ENCODE results near the gene ING3. TPM values are rescaled to one million over a fixed set of nuclear protein-coding genes. Genes with fewer than 3 reads are reported as not detected.

ING3 gene
- total RNA-seq, 1 experiment from 2014 or later = 9.1 TPM

DNA sequence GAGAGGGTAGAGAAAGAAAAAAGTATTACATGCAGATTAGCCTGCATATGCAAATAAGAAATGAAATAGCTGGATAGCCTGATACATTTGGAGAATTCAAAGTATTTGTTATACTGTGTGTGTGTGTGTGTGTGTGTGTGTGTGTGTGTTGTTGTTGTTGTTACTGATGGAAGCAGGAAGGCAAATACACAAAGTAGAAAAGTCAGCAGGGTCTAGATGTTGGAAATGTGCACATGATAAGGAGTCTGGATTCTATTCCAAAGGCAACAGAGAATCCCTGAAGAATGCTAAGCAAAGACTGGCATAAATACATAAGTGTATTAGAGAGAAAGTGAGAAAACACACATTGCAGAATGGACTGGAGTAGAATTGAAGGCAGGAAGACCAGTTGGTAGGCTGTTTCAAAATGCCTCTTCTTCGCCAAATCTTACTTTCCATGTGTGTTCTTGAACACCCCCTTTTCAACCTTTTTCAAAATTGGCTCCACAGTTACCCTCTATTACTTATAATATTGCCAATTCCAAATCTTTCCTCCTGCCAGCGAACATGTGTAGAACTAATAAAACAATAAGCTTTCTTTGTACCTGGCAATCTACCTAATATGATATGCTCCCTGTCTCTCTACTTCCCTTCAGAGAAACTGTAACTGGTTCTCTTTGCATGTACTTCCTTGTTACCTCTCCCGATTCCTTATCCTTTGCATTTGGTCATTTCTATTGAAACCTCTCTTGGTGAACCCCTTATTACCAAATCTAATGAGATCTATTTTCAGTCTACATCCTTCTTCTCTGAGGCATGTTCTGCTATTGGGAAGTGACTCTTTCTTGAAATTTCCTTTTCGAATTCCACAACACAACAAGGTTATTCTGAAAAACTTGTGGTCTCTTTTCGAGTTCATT lies 44.2 kb downstream of the ING3 start:
- no peaks in the 10 kb centered on the region for H3K9me3 ChIP-seq (ENCODE audit: control insufficient read depth, insufficient read depth, low read depth, low read length)
- H3K27ac ChIP-seq (ENCODE audit: low read length) = no peak overlapping the region
- intact Hi-C loops (cut with micrococcal nuclease; ENCODE audit: unreplicated experiment) = no loop called here
- CTCF ChIA-PET = no interaction called here
- no peak for DNase-seq (ENCODE audit: low read depth, low spot score)
- no TSS peak for BruUV-seq (replicated peaks)
- TF ChIP-seq, protein P1, sequence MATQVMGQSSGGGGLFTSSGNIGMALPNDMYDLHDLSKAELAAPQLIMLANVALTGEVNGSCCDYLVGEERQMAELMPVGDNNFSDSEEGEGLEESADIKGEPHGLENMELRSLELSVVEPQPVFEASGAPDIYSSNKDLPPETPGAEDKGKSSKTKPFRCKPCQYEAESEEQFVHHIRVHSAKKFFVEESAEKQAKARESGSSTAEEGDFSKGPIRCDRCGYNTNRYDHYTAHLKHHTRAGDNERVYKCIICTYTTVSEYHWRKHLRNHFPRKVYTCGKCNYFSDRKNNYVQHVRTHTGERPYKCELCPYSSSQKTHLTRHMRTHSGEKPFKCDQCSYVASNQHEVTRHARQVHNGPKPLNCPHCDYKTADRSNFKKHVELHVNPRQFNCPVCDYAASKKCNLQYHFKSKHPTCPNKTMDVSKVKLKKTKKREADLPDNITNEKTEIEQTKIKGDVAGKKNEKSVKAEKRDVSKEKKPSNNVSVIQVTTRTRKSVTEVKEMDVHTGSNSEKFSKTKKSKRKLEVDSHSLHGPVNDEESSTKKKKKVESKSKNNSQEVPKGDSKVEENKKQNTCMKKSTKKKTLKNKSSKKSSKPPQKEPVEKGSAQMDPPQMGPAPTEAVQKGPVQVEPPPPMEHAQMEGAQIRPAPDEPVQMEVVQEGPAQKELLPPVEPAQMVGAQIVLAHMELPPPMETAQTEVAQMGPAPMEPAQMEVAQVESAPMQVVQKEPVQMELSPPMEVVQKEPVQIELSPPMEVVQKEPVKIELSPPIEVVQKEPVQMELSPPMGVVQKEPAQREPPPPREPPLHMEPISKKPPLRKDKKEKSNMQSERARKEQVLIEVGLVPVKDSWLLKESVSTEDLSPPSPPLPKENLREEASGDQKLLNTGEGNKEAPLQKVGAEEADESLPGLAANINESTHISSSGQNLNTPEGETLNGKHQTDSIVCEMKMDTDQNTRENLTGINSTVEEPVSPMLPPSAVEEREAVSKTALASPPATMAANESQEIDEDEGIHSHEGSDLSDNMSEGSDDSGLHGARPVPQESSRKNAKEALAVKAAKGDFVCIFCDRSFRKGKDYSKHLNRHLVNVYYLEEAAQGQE (IDR thresholded peaks at IDR 0.05; ENCODE audit: insufficient read depth in 1 of 2, low read depth in 2 of 2, low read length in 1 of 2) = no peak
- peaks cover 16% of the 10 kb centered on the region for H3K27me3 ChIP-seq (ENCODE audit: control insufficient read depth, insufficient read depth, low read length)
- POLR2A ChIA-PET = no interaction called here
- H3K4me3 ChIP-seq (ENCODE audit: low read depth in 2 of 2, low read length in 2 of 2) = no peak overlapping the region
- no peaks in the 10 kb centered on the region for H3K4me1 ChIP-seq (ENCODE audit: control insufficient read depth, insufficient read depth, low read length)
- ATAC-seq = no peak
- in situ Hi-C loops (cut with HindIII; ENCODE audit: low pct_unique_long_range_greater_than_20kb, low sequenced_read_pairs) = no loop called here
- H3K36me3 ChIP-seq (ENCODE audit: control insufficient read depth, insufficient read depth, low read length) = no peaks in the 10 kb centered on the region

DNA sequence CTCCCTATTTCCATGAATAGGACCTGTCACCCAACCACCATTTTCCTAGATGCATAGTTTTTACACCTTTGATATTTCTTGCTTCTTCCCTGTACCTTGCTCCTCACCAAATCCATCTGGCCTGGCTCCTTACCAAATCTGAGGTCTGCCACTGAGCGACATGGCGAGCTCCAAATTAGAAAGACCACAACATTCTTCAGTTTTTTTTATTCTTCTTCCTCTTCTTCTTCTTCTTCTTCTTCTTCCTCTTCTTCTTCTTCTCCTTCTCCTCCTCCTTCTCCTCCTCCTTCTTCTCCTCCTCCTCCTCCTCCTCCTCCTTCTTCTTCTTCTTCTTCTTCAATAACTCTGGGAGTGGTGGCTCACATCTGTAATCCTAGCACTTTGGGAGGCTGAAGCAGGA lies 45.1 kb downstream of the ING3 start:
- Histone ChIP-seq H3K27ac (ENCODE audit: low read length) (no peak overlapping the region), H3K4me1 (ENCODE audit: control insufficient read depth, insufficient read depth, low read length) (no peaks in the 10 kb centered on the region), H3K4me3 (ENCODE audit: low read depth in 2 of 2, low read length in 2 of 2) (no peak overlapping the region), H3K27me3 (ENCODE audit: control insufficient read depth, insufficient read depth, low read length) (peaks cover 7% of the 10 kb centered on the region; the same call in 1 of the 2 replicates), H3K36me3 (ENCODE audit: control insufficient read depth, insufficient read depth, low read length) (no peaks in the 10 kb centered on the region), H3K9me3 (ENCODE audit: control insufficient read depth, insufficient read depth, low read depth, low read length) (no peaks in the 10 kb centered on the region)
- ChIA-PET CTCF (no interaction called here), POLR2A (no interaction called here)
- TF ChIP-seq, protein P1 (IDR thresholded peaks at IDR 0.05; ENCODE audit: insufficient read depth in 1 of 2, low read depth in 2 of 2, low read length in 1 of 2) = no peak
- TF ChIP-seq, protein P2, sequence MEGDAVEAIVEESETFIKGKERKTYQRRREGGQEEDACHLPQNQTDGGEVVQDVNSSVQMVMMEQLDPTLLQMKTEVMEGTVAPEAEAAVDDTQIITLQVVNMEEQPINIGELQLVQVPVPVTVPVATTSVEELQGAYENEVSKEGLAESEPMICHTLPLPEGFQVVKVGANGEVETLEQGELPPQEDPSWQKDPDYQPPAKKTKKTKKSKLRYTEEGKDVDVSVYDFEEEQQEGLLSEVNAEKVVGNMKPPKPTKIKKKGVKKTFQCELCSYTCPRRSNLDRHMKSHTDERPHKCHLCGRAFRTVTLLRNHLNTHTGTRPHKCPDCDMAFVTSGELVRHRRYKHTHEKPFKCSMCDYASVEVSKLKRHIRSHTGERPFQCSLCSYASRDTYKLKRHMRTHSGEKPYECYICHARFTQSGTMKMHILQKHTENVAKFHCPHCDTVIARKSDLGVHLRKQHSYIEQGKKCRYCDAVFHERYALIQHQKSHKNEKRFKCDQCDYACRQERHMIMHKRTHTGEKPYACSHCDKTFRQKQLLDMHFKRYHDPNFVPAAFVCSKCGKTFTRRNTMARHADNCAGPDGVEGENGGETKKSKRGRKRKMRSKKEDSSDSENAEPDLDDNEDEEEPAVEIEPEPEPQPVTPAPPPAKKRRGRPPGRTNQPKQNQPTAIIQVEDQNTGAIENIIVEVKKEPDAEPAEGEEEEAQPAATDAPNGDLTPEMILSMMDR (IDR thresholded peaks at IDR 0.05) = no peak
- TF ChIP-seq TCF7L2 (IDR thresholded peaks at IDR 0.05; ENCODE audit: low read depth, low read length) (no peak), POLR2AphosphoS5 (IDR thresholded peaks at IDR 0.05; ENCODE audit: low read depth, low read length) (no peak), SIN3A (IDR thresholded peaks at IDR 0.05; ENCODE audit: borderline replicate concordance, insufficient read depth, low read depth, low read length) (no peak)
- in situ Hi-C loops (cut with HindIII; ENCODE audit: low pct_unique_long_range_greater_than_20kb, low sequenced_read_pairs) = no loop called here
- DNase-seq (ENCODE audit: low read depth, low spot score) = no peak
- no peak for ATAC-seq
- BruUV-seq (replicated peaks) = no TSS peak
- intact Hi-C loops (cut with micrococcal nuclease; ENCODE audit: unreplicated experiment) = no loop called here

All from Panc1 (cell line).